Epithelial cell of esophagus (primary cell): ENCODE results near the gene SERPINB12.

Experiments
- DNase-seq: peaks from one replicate; pipeline ENCODE4 v3.0.0; 2010; ENCODE audit warnings: low read depth
- H3K4me3 ChIP-seq: 2 replicates; pipeline ENCODE4 v1.5.1; 2011; ENCODE audit warnings: mild to moderate bottlenecking, low read length, control low read depth
- TF ChIP-seq, protein P1 (sequence below): IDR thresholded peaks from 2 replicates; pipeline ENCODE4 v1.5.1; 2011; ENCODE audit warnings: low read depth, mild to moderate bottlenecking, low read length, control low read depth, inconsistent platforms; ENCODE audit not compliant: insufficient read depth; ENCODE audit errors: missing control alignments

SERPINB12 gene

DNA sequence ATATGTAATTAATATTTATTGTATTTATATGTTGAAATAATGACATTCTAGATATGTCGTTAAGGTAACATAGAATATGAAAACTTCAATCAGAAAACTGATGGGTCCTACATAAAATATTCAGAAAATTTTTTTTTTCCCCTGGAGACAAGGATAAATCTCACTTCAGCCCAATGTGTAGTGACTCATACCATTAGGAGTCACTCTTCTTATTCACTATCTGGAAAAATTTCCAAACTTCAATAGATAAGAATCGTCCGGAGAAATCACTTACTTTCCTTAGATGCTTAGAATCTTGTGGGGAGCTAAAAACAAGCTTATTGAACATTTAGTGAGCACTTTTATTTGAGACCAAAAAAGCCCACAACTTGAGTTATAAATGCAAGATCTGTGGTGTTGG, 49.6 kb downstream of the SERPINB12 start:
- no peak for DNase-seq
- H3K4me3 ChIP-seq: no peak overlapping the region
- TF ChIP-seq, protein P1, sequence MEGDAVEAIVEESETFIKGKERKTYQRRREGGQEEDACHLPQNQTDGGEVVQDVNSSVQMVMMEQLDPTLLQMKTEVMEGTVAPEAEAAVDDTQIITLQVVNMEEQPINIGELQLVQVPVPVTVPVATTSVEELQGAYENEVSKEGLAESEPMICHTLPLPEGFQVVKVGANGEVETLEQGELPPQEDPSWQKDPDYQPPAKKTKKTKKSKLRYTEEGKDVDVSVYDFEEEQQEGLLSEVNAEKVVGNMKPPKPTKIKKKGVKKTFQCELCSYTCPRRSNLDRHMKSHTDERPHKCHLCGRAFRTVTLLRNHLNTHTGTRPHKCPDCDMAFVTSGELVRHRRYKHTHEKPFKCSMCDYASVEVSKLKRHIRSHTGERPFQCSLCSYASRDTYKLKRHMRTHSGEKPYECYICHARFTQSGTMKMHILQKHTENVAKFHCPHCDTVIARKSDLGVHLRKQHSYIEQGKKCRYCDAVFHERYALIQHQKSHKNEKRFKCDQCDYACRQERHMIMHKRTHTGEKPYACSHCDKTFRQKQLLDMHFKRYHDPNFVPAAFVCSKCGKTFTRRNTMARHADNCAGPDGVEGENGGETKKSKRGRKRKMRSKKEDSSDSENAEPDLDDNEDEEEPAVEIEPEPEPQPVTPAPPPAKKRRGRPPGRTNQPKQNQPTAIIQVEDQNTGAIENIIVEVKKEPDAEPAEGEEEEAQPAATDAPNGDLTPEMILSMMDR: no peak

DNA sequence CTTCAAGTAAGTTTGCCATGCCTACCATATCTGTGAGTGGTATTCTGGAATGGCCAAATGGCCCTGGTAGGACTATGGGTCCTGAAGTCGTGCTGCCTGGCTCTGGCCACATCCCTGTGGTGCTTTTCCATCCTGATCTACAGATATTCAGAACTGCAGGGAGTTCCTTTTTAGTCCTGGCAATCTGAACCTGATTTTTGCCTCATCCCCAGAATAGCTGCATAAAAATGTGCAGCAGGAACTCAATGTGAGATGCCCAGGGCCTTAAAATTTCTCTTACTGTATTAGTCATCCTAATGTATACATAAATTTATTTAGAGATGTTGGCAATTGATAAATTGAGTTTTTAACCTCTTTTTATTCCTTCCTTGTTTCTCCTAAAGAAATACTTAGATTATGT, 50.3 kb downstream of the SERPINB12 start:
- H3K4me3 ChIP-seq: no peak overlapping the region
- DNase-seq: no peak
- TF ChIP-seq, protein P1: no peak

DNA sequence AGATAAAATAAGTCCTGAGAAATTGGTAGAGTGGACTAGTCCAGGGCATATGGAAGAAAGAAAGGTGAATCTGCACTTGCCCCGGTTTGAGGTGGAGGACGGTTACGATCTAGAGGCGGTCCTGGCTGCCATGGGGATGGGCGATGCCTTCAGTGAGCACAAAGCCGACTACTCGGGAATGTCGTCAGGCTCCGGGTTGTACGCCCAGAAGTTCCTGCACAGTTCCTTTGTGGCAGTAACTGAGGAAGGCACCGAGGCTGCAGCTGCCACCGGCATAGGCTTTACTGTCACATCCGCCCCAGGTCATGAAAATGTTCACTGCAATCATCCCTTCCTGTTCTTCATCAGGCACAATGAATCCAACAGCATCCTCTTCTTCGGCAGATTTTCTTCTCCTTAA, 54.8 kb downstream of the SERPINB12 start:
- no peak overlapping the region for H3K4me3 ChIP-seq
- TF ChIP-seq, protein P1: no peak
- no peak for DNase-seq

DNA sequence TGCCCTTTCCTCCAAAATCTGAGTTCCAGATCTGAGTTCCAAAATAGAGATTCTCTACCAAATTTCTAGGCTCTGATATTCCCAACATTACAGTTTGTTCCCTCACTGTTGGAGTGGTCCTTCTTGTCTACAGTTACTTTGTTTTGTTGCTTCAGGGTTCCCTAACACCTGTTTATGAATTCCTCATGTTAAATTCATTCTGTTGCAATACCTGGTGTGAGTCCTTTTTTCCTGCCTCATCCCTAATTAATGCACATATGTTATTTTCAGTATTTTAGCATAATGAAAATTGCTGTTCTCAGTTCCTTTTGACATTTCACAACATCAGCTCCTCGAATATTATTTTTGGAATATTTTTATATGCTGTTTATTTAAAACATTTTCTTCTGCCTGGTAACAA, 61.2 kb downstream of the SERPINB12 start:
- H3K4me3 ChIP-seq: no peak overlapping the region
- DNase-seq: peak; percentile 60
- TF ChIP-seq, protein P1: no peak

DNA sequence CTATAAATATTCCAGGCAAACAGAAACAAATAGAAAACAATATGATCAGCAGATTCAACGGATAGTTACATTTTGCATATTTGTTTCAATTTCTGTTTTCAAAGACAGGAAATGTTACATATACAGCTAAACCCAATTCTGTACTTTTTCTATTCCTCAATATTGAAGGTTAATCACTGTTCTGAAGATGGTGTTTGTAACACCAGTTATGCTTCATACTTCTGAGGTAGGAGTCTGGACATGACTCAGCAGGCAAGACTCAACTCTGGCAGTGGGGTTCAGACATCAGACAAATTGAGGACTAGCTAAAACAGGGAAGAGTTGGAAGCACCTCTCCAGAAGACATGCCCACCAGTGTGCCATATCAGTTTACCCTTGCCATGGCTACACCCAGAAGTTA, 61.6 kb downstream of the SERPINB12 start:
- TF ChIP-seq, protein P1: no peak
- no peak overlapping the region for H3K4me3 ChIP-seq
- DNase-seq: peak; percentile 88

DNA sequence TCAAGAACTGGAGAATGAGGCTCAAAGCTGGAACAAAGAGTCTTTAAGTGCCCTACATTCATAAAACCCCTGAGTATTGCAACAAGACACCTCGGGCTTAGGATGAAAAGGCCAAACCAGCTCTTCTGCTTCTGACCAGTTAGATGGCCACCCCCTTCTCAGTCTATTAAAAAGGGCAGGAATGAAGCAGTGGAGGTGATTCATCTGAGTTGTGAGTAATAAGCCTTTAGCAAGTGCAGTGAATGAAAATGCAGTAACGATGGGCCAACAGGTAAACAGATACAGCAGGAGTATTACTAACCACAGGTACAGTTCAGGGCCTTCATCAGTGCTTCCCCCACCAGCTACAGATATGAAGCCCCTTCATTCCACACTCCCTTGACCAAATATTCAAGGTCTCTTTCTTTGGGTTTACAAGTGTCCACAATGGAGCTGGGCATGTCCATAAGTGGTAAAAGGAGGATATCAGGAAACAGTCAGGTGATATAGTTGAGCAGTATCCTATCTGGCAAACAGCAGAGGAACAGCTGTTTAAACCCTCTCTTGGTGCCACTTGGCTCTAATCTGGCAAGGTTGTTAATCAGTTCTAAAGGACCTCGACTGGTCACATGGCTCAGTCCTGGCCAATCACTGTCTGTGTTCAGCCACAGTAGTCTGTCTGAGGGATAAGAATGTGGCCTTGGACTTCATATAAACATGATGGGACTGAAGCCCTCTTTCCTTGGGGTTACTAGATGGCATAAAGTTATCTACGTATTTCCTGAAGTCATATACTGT, 62.8 kb downstream of the SERPINB12 start:
- TF ChIP-seq, protein P1: no peak
- DNase-seq: peak; percentile 98
- H3K4me3 ChIP-seq: no peak overlapping the region

DNA sequence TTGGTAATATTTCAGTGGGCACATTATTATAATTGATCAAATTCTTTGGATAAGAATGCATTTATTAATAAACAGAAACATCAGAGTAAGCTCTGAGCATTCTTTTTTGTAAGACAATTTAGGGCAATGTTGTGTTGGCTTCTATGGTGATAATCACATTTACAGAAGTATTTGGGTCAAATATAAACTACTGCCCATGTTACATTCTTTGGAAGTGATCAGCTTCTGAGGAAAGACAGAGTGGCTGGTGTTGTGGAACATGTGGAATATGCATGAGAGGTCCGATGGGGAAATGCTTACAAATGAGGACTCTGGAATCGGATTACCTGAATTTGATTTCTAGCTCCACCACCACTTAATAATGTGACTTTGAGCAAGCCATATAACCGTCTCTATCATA, 64.4 kb downstream of the SERPINB12 start:
- H3K4me3 ChIP-seq: no peak overlapping the region
- TF ChIP-seq, protein P1: no peak
- no peak for DNase-seq
